ENCODE results near the gene FCHO1.

Gene FCHO1

GRCh38 chr19:17751103-17751911, at the start of gene FCHO1:
Gene FCHO1, plus strand, starts transcription at chr19:17751477. Its CDS starts 3,688 bp downstream, at chr19:17755165.
- H3K4me3 ChIP-seq (ENCODE audit: low read depth, low read length): no peak within 1 kb of the TSS
- peaks cover 4% of the 10 kb centered on the region for H3K4me1 ChIP-seq
- H3K9ac ChIP-seq: no peak within 1 kb of the TSS

GRCh38 chr19:17703824-17704463, 47.3 kb upstream of the FCHO1 start:
- no peak overlapping the region for H3K27ac ChIP-seq
- H2AFZ ChIP-seq: no peak overlapping the region
- H3K9ac ChIP-seq: no peak overlapping the region
- no peak overlapping the region for H3K4me2 ChIP-seq (ENCODE audit: low read length)
- H3K36me3 ChIP-seq (ENCODE audit: control insufficient read depth, insufficient read depth, low read length): no peaks in the 10 kb centered on the region
- H3K79me2 ChIP-seq: no peaks in the 10 kb centered on the region
- no peak overlapping the region for H3K4me3 ChIP-seq (ENCODE audit: low read depth, low read length)
- H3K4me1 ChIP-seq: no peaks in the 10 kb centered on the region
- no peaks in the 10 kb centered on the region for H3K27me3 ChIP-seq (ENCODE audit: control insufficient read depth, insufficient read depth, low read length)
- peak; percentile 85 for TF ChIP-seq CTCF (IDR thresholded peaks at IDR 0.05)
- H3K9me3 ChIP-seq (ENCODE audit: control insufficient read depth, low read length): no peaks in the 10 kb centered on the region

More at GRCh38 chr19:17751103-17751911, at the start of gene FCHO1:
- H3K4me2 ChIP-seq (ENCODE audit: low read length): no peak within 1 kb of the TSS
- no peaks in the 10 kb centered on the region for H3K79me2 ChIP-seq
- H3K27ac ChIP-seq: no peak within 1 kb of the TSS
- no peak for TF ChIP-seq CTCF (IDR thresholded peaks at IDR 0.05)
- H3K9me3 ChIP-seq (ENCODE audit: control insufficient read depth, low read length): no peaks in the 10 kb centered on the region
- no peaks in the 10 kb centered on the region for H3K36me3 ChIP-seq (ENCODE audit: control insufficient read depth, insufficient read depth, low read length)
- no peaks in the 10 kb centered on the region for H3K27me3 ChIP-seq (ENCODE audit: control insufficient read depth, insufficient read depth, low read length)
- peak within 1 kb of the TSS; percentile 53 for H2AFZ ChIP-seq

- H3K9me3 ChIP-seq (ENCODE audit: control insufficient read depth, low read length): no peaks in the 10 kb centered on the region
- H3K9ac ChIP-seq: no peak overlapping the region
- H3K36me3 ChIP-seq (ENCODE audit: control insufficient read depth, insufficient read depth, low read length): no peaks in the 10 kb centered on the region
- no peak overlapping the region for H2AFZ ChIP-seq
- H3K4me1 ChIP-seq: no peaks in the 10 kb centered on the region
- TF ChIP-seq CTCF (IDR thresholded peaks at IDR 0.05): no peak
- no peak overlapping the region for H3K4me2 ChIP-seq (ENCODE audit: low read length)
- H3K79me2 ChIP-seq: no peaks in the 10 kb centered on the region
- H3K4me3 ChIP-seq (ENCODE audit: low read depth, low read length): no peak overlapping the region
- H3K27ac ChIP-seq: no peak overlapping the region
- no peaks in the 10 kb centered on the region for H3K27me3 ChIP-seq (ENCODE audit: control insufficient read depth, insufficient read depth, low read length)
Measured at GRCh38 chr19:17706750-17707181, 44.5 kb upstream of the FCHO1 start.

GRCh38 chr19:17711851-17712250, 39.4 kb upstream of the FCHO1 start:
- H3K9me3 ChIP-seq (ENCODE audit: control insufficient read depth, low read length): no peaks in the 10 kb centered on the region
- no peak for TF ChIP-seq CTCF (IDR thresholded peaks at IDR 0.05)
- H3K27me3 ChIP-seq (ENCODE audit: control insufficient read depth, insufficient read depth, low read length): no peaks in the 10 kb centered on the region
- no peaks in the 10 kb centered on the region for H3K4me1 ChIP-seq
- H2AFZ ChIP-seq: no peak overlapping the region
- H3K9ac ChIP-seq: no peak overlapping the region
- H3K4me3 ChIP-seq (ENCODE audit: low read depth, low read length): no peak overlapping the region
- no peak overlapping the region for H3K4me2 ChIP-seq (ENCODE audit: low read length)
- no peaks in the 10 kb centered on the region for H3K79me2 ChIP-seq
- H3K36me3 ChIP-seq (ENCODE audit: control insufficient read depth, insufficient read depth, low read length): no peaks in the 10 kb centered on the region
- no peak overlapping the region for H3K27ac ChIP-seq

Measured in parathyroid adenoma (tissue), 2 donors.